A549 (cell line): ENCODE measurements around the gene IGFN1. TPM values are rescaled to one million over a fixed set of nuclear protein-coding genes. Genes with fewer than 3 reads are reported as not detected.

Experiments
- ATAC-seq, 2 experiments: fragments of 200-7000 bp in 1 of 2; fragments of >200 bp in 1 of 2; cut with Nextera tagmentation in 1 of 2; cut with Tn5 transposase in 1 of 2; 3 replicates each; pipeline versions ENCODE4 v1.8.0 to v1.9.1; 2018 to 2020; ENCODE audit warnings: mild to moderate bottlenecking in 1 of 2, moderate library complexity in 1 of 2
- CTCF ChIA-PET: fragments of 300-600 bp; sonication (Branson Sonifier 250); formaldehyde crosslinking; extraction: SDS; loops from one replicate; lab custom pipeline; 2021; ENCODE audit warnings: antibody characterized with exemption, inconsistent platforms; lab: Yijun Ruan, JAX
- POLR2A ChIA-PET: fragments of 350-600 bp; formaldehyde crosslinking; extraction: SDS; loops from one replicate; lab custom pipeline; 2021; ENCODE audit warnings: antibody characterized with exemption, inconsistent platforms; lab: Yijun Ruan, JAX
- DNase-seq, 2 experiments: peaks; one replicate each; pipeline versions ENCODE4 v3.0.0 to v3.0.0-alpha.2; 2011 to 2016; ENCODE audit warnings: low read depth in 1 of 2, low spot score in 1 of 2
- FAIRE-seq: peaks from 2 replicates; lab custom pipeline; 2011; peaks lifted over from hg19 to GRCh38; lab: Jason Lieb, UNC
- H3K27ac ChIP-seq, 2 experiments: fragments of >200 bp; sonication (Bioruptor Twin); formaldehyde crosslinking; 3 replicates each; pipeline ENCODE4 v1.5.1; 2016 to 2017
- H3K4me1 ChIP-seq: fragments of >200 bp; sonication (Bioruptor Twin); formaldehyde crosslinking; 3 replicates; pipeline ENCODE4 v1.6.1; 2016
- H3K4me2 ChIP-seq: fragments of >200 bp; sonication (Bioruptor Twin); formaldehyde crosslinking; 3 replicates; pipeline ENCODE4 v1.6.1; 2016
- H3K4me3 ChIP-seq: fragments of >200 bp; sonication (Bioruptor Twin); formaldehyde crosslinking; 3 replicates; pipeline ENCODE4 v1.5.1; 2016
- H3K9me3 ChIP-seq: fragments of >200 bp; sonication (Bioruptor Twin); formaldehyde crosslinking; 3 replicates; pipeline ENCODE4 v1.6.1; 2016
- CBX8 ChIP-seq: fragments of 200-600 bp; sonication (generic); IDR thresholded peaks from 2 replicates; pipeline ENCODE4 v1.6.1; 2016
- CHD2 ChIP-seq: fragments of 150-350 bp; IDR thresholded peaks from 2 replicates; pipeline ENCODE4 v1.6.1; 2014; ENCODE audit warnings: low read length; ENCODE audit not compliant: partially characterized antibody
- CHD4 ChIP-seq: fragments of 200-600 bp; sonication (generic); IDR thresholded peaks from 2 replicates; pipeline ENCODE4 v1.6.1; 2016; ENCODE audit warnings: antibody characterized with exemption, mild to moderate bottlenecking, borderline replicate concordance
- EHF ChIP-seq: fragments of 250-450 bp; sonication (Bioruptor Pico); IDR thresholded peaks from 2 replicates; pipeline ENCODE4 v1.5.0; 2020; ENCODE audit warnings: mild to moderate bottlenecking
- EHMT2 ChIP-seq: fragments of 200-600 bp; sonication (generic); IDR thresholded peaks from 2 replicates; pipeline ENCODE4 v1.6.1; 2016; ENCODE audit warnings: antibody characterized with exemption, low read depth, mild to moderate bottlenecking, moderate library complexity
- EP300 ChIP-seq, 2 experiments: fragments of >200 bp; sonication (Bioruptor Twin); formaldehyde crosslinking; IDR thresholded peaks; 2 replicates in 1 of 2; 3 replicates in 1 of 2; pipeline ENCODE4 v1.6.1; 2016 to 2017
- ESRRA ChIP-seq: fragments of 150-350 bp; IDR thresholded peaks from 2 replicates; pipeline ENCODE4 v1.6.1; 2014; ENCODE audit warnings: mild to moderate bottlenecking, low read length, borderline replicate concordance
- FOSB ChIP-seq: fragments of 250-450 bp; sonication (Bioruptor Pico); IDR thresholded peaks from 2 replicates; pipeline ENCODE4 v1.5.0; 2020; ENCODE audit warnings: mild to moderate bottlenecking, moderate library complexity
- FOSL2 ChIP-seq, 2 experiments: fragments of 450-650 bp in 1 of 2; fragments of >200 bp in 1 of 2; sonication (Bioruptor Twin) in 1 of 2; formaldehyde crosslinking; IDR thresholded peaks; 2 replicates each; pipeline versions ENCODE4 v1.5.0 to v1.6.1; 2016 to 2020; ENCODE audit warnings: mild to moderate bottlenecking in 1 of 2, moderate library complexity in 1 of 2
- FOXS1 ChIP-seq: fragments of 250-450 bp; sonication (Bioruptor Pico); IDR thresholded peaks from 2 replicates; pipeline ENCODE4 v1.5.0; 2020; ENCODE audit warnings: mild to moderate bottlenecking, moderate library complexity
- GATA3 ChIP-seq: IDR thresholded peaks from 2 replicates; pipeline ENCODE4 v1.6.1; 2012; ENCODE audit warnings: borderline replicate concordance
- HEYL ChIP-seq: fragments of 250-450 bp; sonication (Bioruptor Pico); IDR thresholded peaks from 2 replicates; pipeline ENCODE4 v1.8.0; 2021; ENCODE audit warnings: mild to moderate bottlenecking, moderate library complexity
- HOXA7 ChIP-seq: fragments of 250-450 bp; sonication (Bioruptor Pico); IDR thresholded peaks from 2 replicates; pipeline ENCODE4 v1.5.0; 2020; ENCODE audit warnings: mild to moderate bottlenecking, moderate library complexity
- HOXB13 ChIP-seq: fragments of 250-450 bp; sonication (Bioruptor Pico); IDR thresholded peaks from 2 replicates; pipeline ENCODE4 v1.5.0; 2020; ENCODE audit warnings: low read depth, mild to moderate bottlenecking, moderate library complexity
- JUN ChIP-seq, 2 experiments: fragments of >200 bp; sonication (Bioruptor Twin); formaldehyde crosslinking; IDR thresholded peaks; 2 replicates in 1 of 2; 3 replicates in 1 of 2; pipeline ENCODE4 v1.6.1; 2016 to 2017
- MAFK ChIP-seq: fragments of 450-650 bp; IDR thresholded peaks from 2 replicates; pipeline ENCODE4 v1.6.1; 2014; ENCODE audit not compliant: partially characterized antibody
- MAZ ChIP-seq: fragments of 150-350 bp; IDR thresholded peaks from 2 replicates; pipeline ENCODE4 v1.6.1; 2014; ENCODE audit warnings: antibody characterized with exemption, low read depth, low read length, borderline replicate concordance
- MYC ChIP-seq: IDR thresholded peaks from 2 replicates; pipeline ENCODE4 v1.6.1; 2012; ENCODE audit warnings: mild to moderate bottlenecking, inconsistent platforms, low read length, improper control_type of control experiment, borderline replicate concordance
- NFE2L2 ChIP-seq: fragments of 150-350 bp; conservative IDR thresholded peaks from 2 replicates; pipeline ENCODE4 v1.6.1; 2014; ENCODE audit warnings: low read length
- NR3C1 ChIP-seq: fragments of >200 bp; sonication (Bioruptor Twin); formaldehyde crosslinking; IDR thresholded peaks from 3 replicates; pipeline ENCODE4 v1.6.1; 2017
- PHF8 ChIP-seq: fragments of 200-600 bp; sonication (generic); IDR thresholded peaks from 2 replicates; pipeline ENCODE4 v1.6.1; 2016; ENCODE audit warnings: low read depth, mild to moderate bottlenecking, antibody characterized with exemption, moderate library complexity, borderline replicate concordance
- POLR2A ChIP-seq: IDR thresholded peaks from 2 replicates; pipeline ENCODE4 v1.6.1; 2012; ENCODE audit warnings: mild to moderate bottlenecking, low read length
- RFX5 ChIP-seq: fragments of 450-650 bp; IDR thresholded peaks from 2 replicates; pipeline ENCODE4 v1.7.1; 2014; ENCODE audit warnings: antibody characterized with exemption, mild to moderate bottlenecking, moderate library complexity
- RNF2 ChIP-seq: fragments of 200-600 bp; sonication (generic); IDR thresholded peaks from 2 replicates; pipeline ENCODE4 v1.6.1; 2016; ENCODE audit warnings: low read depth, mild to moderate bottlenecking, antibody characterized with exemption, moderate library complexity, borderline replicate concordance
- SMC3 ChIP-seq: fragments of >200 bp; sonication (Bioruptor Twin); formaldehyde crosslinking; IDR thresholded peaks from 3 replicates; pipeline ENCODE4 v1.6.1; 2018; ENCODE audit warnings: inconsistent platforms
- TFCP2L1 ChIP-seq: fragments of 250-450 bp; sonication (Bioruptor Pico); IDR thresholded peaks from 2 replicates; pipeline ENCODE4 v1.5.0; 2021; ENCODE audit warnings: mild to moderate bottlenecking
- ZFP36 ChIP-seq: fragments of 450-650 bp; IDR thresholded peaks from 2 replicates; pipeline ENCODE4 v1.6.1; 2014; ENCODE audit warnings: borderline replicate concordance; ENCODE audit not compliant: partially characterized antibody
- ZNF302 ChIP-seq: fragments of 250-450 bp; sonication (Bioruptor Pico); IDR thresholded peaks from 2 replicates; pipeline ENCODE4 v1.9.0; 2021; ENCODE audit warnings: inconsistent platforms, mild to moderate bottlenecking, moderate library complexity
- WGBS: methylation state at CpG from one replicate; pipeline ENCODE4 v1.1.6; 2017; ENCODE audit errors: missing lambda C conversion rate; 5-methylcytosine and 5-hydroxymethylcytosine counted together
- polyA plus RNA-seq, 4 experiments: library from polyadenylated mRNA; depleted of rRNA in 3 of 4; stranded (reverse); fragments of >200 nt; fragmentation: RNase III in 1 of 4; extraction: RNeasy Plus Mini Kit Qiagen cat#74134 plus additional on column Dnase treatment in 1 of 4; gene quantifications; 2 replicates in 3 of 4; 3 replicates in 1 of 4; pipeline ENCODE4 v1.2.3, GENCODE V29; 2011 to 2017
- TF ChIP-seq, protein P1 (sequence below): fragments of 450-650 bp; IDR thresholded peaks from 2 replicates; pipeline ENCODE4 v1.6.1; 2014; ENCODE audit warnings: antibody characterized with exemption
- TF ChIP-seq, protein P2 (sequence below): fragments of 250-450 bp; sonication (Bioruptor Pico); IDR thresholded peaks from 2 replicates; pipeline ENCODE4 v1.5.0; 2021; ENCODE audit warnings: mild to moderate bottlenecking, moderate library complexity, borderline replicate concordance

IGFN1 gene
- polyA plus RNA-seq, 2 of the 4 experiments (the other 2 are of a cell fraction), result 0.03 to 4.7 TPM

DNA sequence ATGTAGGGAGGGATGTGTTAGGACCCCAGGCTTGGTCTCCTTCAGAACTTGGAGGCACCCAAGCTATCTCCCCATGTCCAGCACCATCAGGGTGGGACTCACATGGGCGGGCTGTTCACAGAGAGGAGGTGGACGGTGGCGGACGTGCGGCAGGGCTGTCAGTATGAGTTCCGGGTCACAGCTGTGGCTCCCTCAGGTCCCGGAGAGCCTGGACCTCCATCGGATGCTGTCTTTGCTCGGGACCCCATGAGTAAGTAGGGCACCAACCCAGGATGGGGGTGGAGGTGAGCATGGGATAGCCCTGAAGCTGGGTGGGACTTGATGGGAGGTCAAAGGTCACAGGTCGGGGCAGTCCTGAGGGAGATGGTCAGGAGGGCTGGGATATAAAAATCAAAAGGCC, 27.8 kb downstream of the IGFN1 start:
- Histone ChIP-seq H3K4me2 (no peak overlapping the region), H3K4me3 (no peak overlapping the region), H3K27ac (no peak overlapping the region), H3K9me3 (no peaks in the 10 kb centered on the region), H3K4me1 (0 out of 3 replicates have a peak, but pooled peaks cover 4% of the 10 kb centered on the region)
- ChIA-PET CTCF (interaction anchor here (1.3 to 10.0 kb wide), 2 partner anchors 28 to 68 kb away, joined by 3 to 112 read pairs; partner anchors contain the start of genes IGFN1 and TMEM9), POLR2A (no interaction called here)
- TF ChIP-seq POLR2A (no peak), MYC (no peak), FOSB (CRISPR knock-in tag) (no peak), CBX8 (no peak), PHF8 (no peak), JUN (IDR thresholded peaks at IDR 0.05) (no peak), CHD4 (no peak), HOXA7 (CRISPR knock-in tag) (no peak), FOSL2 (IDR thresholded peaks at IDR 0.05) (no peak), FOSL2 (CRISPR knock-in tag; IDR thresholded peaks at IDR 0.05) (no peak), TFCP2L1 (CRISPR knock-in tag) (no peak), NR3C1 (no peak), NFE2L2 (no peak), HEYL (CRISPR knock-in tag) (no peak), GATA3 (no peak)
- no peak for DNase-seq
- no peak for ATAC-seq
- no peak for FAIRE-seq
- WGBS, result 84% methylated on average over 10 of the region's 10 CpGs

DNA sequence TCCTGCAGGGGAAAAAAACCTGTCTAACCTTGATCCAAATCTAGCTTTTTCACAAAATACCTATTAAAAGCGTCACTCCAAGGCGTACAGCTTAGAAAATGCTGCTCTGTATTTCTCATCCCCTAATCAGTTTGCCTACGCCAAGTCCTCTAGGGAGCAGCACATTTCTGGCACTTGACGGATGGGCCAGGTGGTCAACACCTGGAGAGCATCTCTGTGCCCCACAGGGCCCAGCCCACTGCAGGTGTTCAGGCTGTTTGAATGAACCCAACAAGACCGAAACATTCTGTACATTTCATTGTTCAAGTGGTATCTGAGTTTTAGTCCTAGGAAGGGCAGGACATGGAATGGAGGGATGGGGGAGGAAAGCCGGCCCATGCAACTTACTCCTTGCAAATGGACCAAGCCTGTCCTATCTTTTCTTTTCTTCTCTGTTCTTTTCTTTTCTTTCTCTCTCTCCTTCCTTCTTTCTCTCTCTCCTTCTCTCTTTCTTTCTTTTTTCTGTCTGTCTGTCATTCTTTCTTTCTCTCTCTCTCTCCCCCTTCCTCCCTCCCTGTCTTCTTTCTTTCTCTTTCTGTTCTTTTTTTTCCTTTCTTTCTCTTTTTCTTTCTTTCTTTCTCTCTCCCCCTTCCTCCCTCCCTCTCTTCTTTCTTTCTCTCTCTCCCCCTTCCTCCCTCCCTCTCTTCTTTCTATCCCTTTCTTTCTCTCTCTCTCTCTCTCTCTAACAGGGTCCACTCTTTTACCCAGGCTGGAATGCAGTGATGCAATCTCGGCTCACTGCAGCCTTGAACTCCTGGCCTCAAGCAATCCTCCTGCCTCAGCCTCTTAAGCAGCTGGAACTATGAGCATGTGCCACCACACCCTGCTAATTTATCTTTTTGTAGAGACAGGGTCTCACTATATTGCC, 29.1 kb downstream of the IGFN1 start:
- whole genome bisulfite sequencing, result 90% methylated on average over 7 of the region's 7 CpGs
- H3K4me1 ChIP-seq, result 0 out of 3 replicates have a peak, but pooled peaks cover 4% of the 10 kb centered on the region
- no peak overlapping the region for H3K4me2 ChIP-seq
- no peak for TF ChIP-seq ESRRA
- TF ChIP-seq, protein P1, sequence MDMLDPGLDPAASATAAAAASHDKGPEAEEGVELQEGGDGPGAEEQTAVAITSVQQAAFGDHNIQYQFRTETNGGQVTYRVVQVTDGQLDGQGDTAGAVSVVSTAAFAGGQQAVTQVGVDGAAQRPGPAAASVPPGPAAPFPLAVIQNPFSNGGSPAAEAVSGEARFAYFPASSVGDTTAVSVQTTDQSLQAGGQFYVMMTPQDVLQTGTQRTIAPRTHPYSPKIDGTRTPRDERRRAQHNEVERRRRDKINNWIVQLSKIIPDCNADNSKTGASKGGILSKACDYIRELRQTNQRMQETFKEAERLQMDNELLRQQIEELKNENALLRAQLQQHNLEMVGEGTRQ, result no peak
- TF ChIP-seq FOSB (CRISPR knock-in tag), result no peak
- no peak for TF ChIP-seq EHF (CRISPR knock-in tag)
- no peak for TF ChIP-seq RNF2
- no peak for TF ChIP-seq MAZ
- TF ChIP-seq JUN (IDR thresholded peaks at IDR 0.05), result no peak
- TF ChIP-seq ZFP36, result no peak
- no peak for TF ChIP-seq SMC3
- TF ChIP-seq POLR2A, result no peak
- no peak for ATAC-seq
- no peak overlapping the region for H3K27ac ChIP-seq
- no peaks in the 10 kb centered on the region for H3K9me3 ChIP-seq
- H3K4me3 ChIP-seq, result no peak overlapping the region
- ChIA-PET POLR2A (no interaction called here), CTCF (interaction anchor here (0.7 to 10.0 kb wide), 5 partner anchors 10 to 248 kb away, joined by 3 to 112 read pairs (median 3); partner anchors contain the start of genes IGFN1 and TMEM9)
- DNase-seq, result no peak
- no peak for FAIRE-seq

DNA sequence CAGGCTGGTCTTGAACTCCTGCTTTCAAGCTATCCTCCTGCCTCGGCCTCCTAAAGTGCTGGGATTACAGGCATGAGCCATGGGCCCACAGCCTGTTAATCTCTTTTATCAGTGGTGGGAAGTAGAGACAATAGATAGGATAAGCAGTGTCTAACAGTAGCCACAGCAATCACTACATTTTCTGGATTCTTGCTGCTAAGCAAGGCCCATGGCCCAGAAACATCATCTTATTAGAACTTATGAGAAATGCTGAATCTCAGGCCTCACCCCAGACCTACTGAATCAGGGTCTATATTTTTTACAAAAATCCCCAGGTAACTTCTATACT, 29.7 kb downstream of the IGFN1 start:
- ChIA-PET CTCF (interaction anchor here (1.5 to 10.0 kb wide), 3 partner anchors 25 to 141 kb away, joined by 4 to 112 read pairs (median 4); partner anchors contain the start of gene TMEM9), POLR2A (no interaction called here)
- WGBS, result 86% methylated on average over 1 of the region's 1 CpG
- DNase-seq, result no peak
- Histone ChIP-seq H3K4me1 (0 out of 3 replicates have a peak, but pooled peaks cover 4% of the 10 kb centered on the region), H3K4me2 (no peak overlapping the region), H3K4me3 (no peak overlapping the region), H3K27ac (no peak overlapping the region), H3K9me3 (no peaks in the 10 kb centered on the region)
- no peak for ATAC-seq
- FAIRE-seq, result no peak
- TF ChIP-seq ZNF302 (CRISPR knock-in tag), result no peak
- TF ChIP-seq, protein P2, sequence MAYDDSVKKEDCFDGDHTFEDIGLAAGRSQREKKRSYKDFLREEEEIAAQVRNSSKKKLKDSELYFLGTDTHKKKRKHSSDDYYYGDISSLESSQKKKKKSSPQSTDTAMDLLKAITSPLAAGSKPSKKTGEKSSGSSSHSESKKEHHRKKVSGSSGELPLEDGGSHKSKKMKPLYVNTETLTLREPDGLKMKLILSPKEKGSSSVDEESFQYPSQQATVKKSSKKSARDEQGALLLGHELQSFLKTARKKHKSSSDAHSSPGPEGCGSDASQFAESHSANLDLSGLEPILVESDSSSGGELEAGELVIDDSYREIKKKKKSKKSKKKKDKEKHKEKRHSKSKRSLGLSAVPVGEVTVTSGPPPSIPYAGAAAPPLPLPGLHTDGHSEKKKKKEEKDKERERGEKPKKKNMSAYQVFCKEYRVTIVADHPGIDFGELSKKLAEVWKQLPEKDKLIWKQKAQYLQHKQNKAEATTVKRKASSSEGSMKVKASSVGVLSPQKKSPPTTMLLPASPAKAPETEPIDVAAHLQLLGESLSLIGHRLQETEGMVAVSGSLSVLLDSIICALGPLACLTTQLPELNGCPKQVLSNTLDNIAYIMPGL (CRISPR knock-in tag), result no peak
- TF ChIP-seq FOXS1, result no peak
- no peak for TF ChIP-seq CHD4
- no peak for TF ChIP-seq HOXB13 (CRISPR knock-in tag)
- TF ChIP-seq, protein P1, result no peak
- no peak for TF ChIP-seq EHMT2
- TF ChIP-seq CHD2, result no peak
- no peak for TF ChIP-seq FOSB (CRISPR knock-in tag)
- TF ChIP-seq POLR2A, result no peak
- TF ChIP-seq MYC, result no peak
- TF ChIP-seq RFX5, result no peak
- no peak for TF ChIP-seq EP300 (IDR thresholded peaks at IDR 0.05)
- TF ChIP-seq MAZ, result no peak
- no peak for TF ChIP-seq CBX8
- no peak for TF ChIP-seq MAFK
- TF ChIP-seq GATA3, result no peak
